Measurements from ENCODE around the gene MCTP1.
"Not testable (repeated sequence)": the region's sequence is repeated elsewhere in the genome, so short reads cannot be mapped to it uniquely, and the experiment has no call there.

Gene MCTP1

GRCh38 chr5:95020345-95020744 is 264.5 kb downstream of the MCTP1 start:
- DNase-seq = no peak

GRCh38 chr5:95018946-95019345 is 265.9 kb downstream of the MCTP1 start:
- no peak for DNase-seq

- DNase-seq = no peak
Measured at GRCh38 chr5:95018511-95018910, 266.4 kb downstream of the MCTP1 start.

GRCh38 chr5:95009812-95010211 is 275.1 kb downstream of the MCTP1 start:
- no peak for DNase-seq

DNA sequence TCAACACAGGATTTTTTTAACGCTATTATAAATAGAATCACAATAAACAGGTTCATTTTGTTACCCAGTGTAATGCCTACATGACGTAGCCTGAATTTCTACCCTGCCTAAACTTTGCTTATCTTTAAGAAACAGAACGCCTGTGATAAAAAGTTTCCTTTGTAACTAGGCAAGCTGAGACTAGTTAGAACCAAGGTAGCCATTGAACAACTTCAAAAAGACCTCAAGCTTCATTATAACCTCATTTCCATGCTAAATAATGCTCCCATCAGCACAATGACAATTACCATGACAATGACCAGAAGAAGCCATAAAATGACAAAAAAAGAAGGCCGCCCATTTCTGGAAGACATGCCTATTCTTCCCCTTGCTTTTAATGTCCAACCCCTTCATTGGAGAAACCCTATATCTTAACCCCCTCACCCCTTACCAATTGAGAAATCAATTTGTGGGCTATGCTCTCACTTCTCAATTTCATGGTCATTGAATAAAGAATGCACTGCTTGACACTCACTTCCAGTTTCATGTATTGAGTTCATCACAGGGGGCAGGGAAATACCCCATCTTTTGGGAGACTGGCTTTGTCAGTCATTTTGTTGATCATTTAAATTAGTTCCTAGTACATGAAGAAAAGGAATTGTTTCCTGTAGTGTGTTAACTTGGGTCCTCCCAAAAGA is 276.8 kb downstream of the MCTP1 start:
- DNase-seq = no peak

DNA sequence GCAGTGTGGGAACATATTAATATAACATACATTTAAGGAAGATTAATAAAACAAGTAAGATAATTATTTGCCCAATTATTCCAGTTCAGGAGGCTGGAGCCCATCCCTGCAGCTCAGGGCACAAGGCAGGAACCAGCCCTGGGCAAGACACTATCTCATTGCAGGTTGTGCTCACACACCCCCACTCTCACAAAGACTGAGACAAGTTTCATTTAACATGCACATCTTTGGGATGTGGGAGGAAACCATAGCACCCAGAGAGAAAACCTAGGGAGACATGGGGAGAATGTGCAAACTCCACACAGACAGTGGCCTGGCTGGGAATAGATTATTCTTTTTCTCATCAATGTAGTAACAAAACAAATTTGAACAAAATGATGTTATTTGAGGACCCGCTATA is 279.1 kb downstream of the MCTP1 start:
- DNase-seq = no peak

GRCh38 chr5:94998670-94999069 is 286.2 kb downstream of the MCTP1 start:
- no peak for DNase-seq

GRCh38 chr5:94994537-94994936 is 290.4 kb downstream of the MCTP1 start:
- not testable (repeated sequence) for DNase-seq

- no peak for DNase-seq
Measured at GRCh38 chr5:94993491-94993890, 291.4 kb downstream of the MCTP1 start.

- DNase-seq = no peak
Measured at GRCh38 chr5:94992325-94992724, 292.6 kb downstream of the MCTP1 start.

DNA sequence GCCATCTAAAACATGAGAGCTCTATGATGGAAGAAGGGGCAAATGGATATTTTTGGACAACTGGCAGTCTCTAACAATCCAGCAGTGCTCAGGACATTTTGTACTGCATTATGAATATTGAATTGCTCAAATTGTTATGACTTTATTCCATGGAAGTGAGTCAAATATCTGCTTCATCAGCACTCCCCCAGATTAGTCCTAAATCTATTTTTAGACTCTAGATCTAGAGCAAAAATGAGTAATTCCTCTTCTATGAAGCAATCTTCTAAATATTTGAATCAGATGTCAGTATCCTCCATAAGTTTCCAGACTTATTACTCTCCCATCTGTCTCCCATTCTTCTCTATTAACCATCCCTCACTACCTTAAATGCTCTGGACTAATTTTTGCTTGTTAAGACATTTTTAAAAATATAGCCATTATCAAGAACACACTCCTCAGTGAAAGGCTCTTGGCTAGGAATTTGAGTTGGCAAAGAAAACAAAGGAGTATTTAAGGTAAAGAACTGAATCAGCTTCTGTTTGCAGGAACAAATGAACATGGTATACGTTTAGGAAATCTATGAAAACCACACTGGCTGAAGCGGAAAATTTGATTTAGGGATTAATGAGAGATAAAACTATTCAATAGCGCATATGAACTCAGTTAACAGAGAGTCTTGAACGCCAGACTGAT is 300.9 kb downstream of the MCTP1 start:
- no peak for DNase-seq

DNA sequence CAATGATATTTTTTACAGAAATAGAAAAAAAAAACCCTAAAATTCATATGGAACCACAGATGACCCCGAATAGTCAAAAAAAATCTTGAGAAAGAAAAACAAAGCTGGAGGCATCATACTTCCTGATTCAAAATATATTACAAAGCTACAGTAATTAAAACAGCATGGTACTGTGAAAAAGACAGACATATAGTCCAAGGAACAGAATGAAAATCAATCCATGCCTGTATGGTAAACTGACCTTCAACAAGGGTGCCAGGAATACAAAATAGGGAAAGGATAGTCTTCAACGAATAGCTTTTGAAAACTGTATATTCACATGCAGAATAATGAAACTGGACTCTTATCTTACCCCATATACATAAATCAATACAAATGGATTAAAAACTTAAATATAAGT is 307.5 kb downstream of the MCTP1 start:
- no peak for DNase-seq

DNA sequence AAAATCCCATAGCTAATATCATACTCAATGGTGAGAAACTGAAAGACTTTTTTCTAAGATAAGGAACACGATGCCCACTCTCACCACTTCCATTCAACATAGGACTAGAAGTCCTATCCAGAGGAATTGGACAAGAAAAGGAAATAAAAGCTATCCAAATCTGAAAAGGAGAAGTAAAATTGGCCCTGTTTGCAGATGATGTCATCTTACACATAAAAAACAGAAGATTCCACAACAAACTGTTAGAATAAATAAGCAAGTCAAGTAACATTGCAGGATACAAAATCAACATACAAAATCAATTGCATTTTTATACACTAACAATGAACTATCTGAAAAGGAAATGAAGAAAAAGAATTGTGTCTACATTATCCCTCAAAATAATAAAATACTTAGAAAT is 308.0 kb downstream of the MCTP1 start:
- DNase-seq = no peak

- DNase-seq = no peak
Measured at GRCh38 chr5:94972268-94972667, 312.6 kb downstream of the MCTP1 start.

DNA sequence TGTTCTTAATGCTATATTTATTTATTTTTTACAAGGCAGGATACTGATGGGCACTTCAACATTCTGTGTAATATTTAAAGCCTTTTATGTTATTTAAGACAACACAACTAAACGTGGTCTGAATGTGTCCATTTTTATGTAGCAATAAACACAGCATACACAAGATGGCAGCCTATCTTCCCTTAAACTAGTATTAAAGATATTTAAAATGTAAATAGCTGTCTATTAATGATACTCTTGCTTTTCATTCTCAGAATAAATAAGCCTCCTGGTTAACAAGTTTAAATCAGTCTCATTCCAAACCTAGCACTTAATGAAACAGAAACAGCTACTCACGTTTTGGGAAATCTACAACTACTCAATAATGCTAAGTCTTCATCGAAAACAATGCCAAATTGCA is 315.7 kb downstream of the MCTP1 start:
- no peak for DNase-seq

GRCh38 chr5:94968507-94969095 is 316.3 kb downstream of the MCTP1 start:
- DNase-seq = peak; percentile 38

DNA sequence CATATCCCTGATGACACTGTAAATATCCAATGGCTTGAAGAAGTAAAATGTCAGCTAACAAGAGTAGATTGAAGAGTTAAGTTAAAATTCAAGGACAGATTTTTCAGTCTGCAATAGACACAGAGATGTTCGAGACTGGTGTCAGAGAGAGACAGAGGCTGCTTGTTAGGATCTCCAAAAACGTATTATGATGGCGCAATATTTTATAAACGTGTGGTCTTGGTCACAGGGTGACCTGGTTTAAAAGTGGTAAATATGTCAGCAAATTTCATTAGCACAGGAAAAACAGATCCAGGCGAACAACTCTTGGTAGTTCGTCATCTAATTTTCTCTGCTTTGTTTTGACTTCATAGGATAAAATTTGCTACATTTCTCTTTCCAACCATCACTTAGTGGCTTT is 317.4 kb downstream of the MCTP1 start:
- DNase-seq = no peak

DNA sequence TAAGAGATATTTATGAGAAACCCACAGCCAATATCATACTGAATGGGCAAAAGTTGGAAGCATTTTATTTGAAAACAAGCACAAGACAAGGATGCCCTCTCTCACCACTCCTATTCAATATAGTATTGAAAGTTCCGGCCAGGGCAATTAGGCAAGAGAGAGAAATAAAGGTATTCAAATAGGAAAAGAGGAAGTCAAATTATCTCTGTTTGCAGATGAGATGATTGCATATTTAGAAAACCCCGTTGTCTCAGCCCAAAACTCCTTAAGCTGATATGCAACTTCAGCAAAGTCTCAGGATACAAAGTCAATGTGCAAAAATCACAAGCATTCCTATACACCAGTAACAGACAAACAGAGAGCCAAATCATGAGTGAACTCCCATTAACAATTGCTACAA is 325.6 kb downstream of the MCTP1 start:
- not testable (repeated sequence) for DNase-seq

GRCh38 chr5:94945656-94946055 is 339.2 kb downstream of the MCTP1 start:
- no peak for DNase-seq

DNA sequence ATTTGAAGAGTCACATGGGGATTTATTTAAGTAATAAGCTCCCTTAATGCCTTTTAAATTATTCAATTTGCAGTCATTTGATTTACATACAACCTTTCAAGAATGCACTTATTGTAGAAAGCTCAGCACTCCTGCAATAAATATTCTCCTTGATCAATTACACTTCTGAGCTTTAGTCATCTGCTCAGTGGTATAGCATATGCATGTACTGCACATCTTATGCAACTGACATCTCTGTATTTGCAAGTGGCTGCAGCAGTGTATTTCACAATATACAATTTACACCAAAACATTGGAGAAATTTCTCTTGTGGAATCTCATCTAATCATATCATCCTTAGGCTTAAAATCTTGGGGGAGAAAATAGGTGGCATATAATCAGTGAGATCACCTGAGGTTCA is 340.7 kb downstream of the MCTP1 start:
- DNase-seq = no peak

GRCh38 chr5:94941122-94941755 is 343.7 kb downstream of the MCTP1 start:
- no peak for DNase-seq

DNA sequence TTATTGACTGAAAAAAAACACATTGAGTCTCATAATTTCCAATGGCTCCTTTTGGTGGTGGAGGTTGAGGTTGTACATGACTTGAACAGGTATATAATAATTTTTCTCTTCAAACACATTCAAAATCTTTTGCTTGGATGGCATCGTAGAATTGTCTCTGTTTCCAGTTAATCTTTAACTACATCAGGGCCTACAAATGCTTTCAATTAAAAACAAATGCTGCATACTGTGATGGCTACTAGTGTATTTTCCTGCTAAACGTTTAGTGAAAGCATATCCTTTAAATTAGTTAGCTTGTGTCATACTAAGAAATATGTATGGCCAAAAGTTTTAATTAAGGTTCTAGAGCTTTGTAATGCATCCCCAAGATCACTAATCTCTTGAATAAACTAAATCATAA is 352.6 kb downstream of the MCTP1 start:
- DNase-seq = no peak

DNA sequence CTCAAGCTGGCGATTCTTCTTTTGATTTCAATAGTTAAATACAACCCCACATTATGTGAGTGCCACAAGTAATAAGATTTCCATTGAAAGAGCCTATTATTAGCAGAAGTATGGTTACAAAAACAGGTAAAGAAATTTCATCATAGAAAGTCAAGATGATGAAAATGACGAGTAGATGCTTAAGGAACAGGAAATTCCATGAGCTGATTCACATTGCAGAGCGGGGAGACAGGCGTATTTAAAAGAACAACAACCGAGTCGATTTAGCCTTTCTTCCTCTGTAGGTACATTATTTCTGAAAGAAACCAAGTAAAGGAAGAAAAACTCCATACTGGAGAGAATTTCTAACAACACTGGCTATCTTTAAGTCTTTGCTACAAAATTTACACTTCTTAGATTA is 356.0 kb downstream of the MCTP1 start:
- DNase-seq = no peak

- no peak for DNase-seq
Measured at GRCh38 chr5:94920570-94920969, 364.3 kb downstream of the MCTP1 start.
